ENCODE measurements around the gene HSPB8. TPM values are rescaled to one million over a fixed set of nuclear protein-coding genes. Genes with fewer than 3 reads are reported as not detected.

Gene HSPB8
- total and polyA plus RNA-seq, 2 of the 4 experiments (the other 2 are of a cell fraction) = 12.9 to 25.8 TPM

- ATAC-seq (ENCODE audit: low read depth) (no peak), DNase-seq (no peak)
- Histone ChIP-seq H3K27me3 (ENCODE audit: control insufficient read depth, insufficient read depth, low read length) (no peaks in the 10 kb centered on the region), H3K4me3 (ENCODE audit: insufficient read depth, low read depth, low read length) (no peak overlapping the region), H3K18ac (ENCODE audit: low read depth, low read length) (no peak overlapping the region), H2BK20ac (ENCODE audit: low read depth, low read length) (no peak overlapping the region), H4K5ac (ENCODE audit: low read depth, low read length) (no peak overlapping the region), H4K91ac (ENCODE audit: insufficient read depth, low read depth, low read length) (no peak overlapping the region), H3K56ac (ENCODE audit: extremely low read depth, insufficient read depth, low read length) (no peak overlapping the region), H3K27ac (ENCODE audit: insufficient read depth, low read length) (no peak overlapping the region), H2AK9ac (replicated peaks; ENCODE audit: low read depth, low read length, poor library complexity) (no peak overlapping the region), H3K79me1 (ENCODE audit: low read depth in 1 of 2, low read length in 2 of 2) (no peaks in the 10 kb centered on the region), H3K9ac (ENCODE audit: low read depth, low read length) (no peak overlapping the region), H3K9me1 (ENCODE audit: insufficient read depth, low read length) (no peaks in the 10 kb centered on the region), H3K4ac (ENCODE audit: low read depth, low read length) (no peak overlapping the region), H3K4me2 (ENCODE audit: low read depth, low read length) (no peak overlapping the region), H3K9me3 (ENCODE audit: control insufficient read depth, insufficient read depth, low read length) (peaks cover 1% of the 10 kb centered on the region; the same call in 1 of the 2 replicates), H3K36me3 (ENCODE audit: control insufficient read depth, insufficient read depth, low read length) (no peaks in the 10 kb centered on the region), H3K14ac (replicated peaks; ENCODE audit: low read depth, low read length) (no peak overlapping the region), H4K20me1 (ENCODE audit: insufficient read depth, low read length) (no peaks in the 10 kb centered on the region), H2AFZ (replicated peaks; ENCODE audit: low read length, poor library complexity) (no peak overlapping the region), H2BK120ac (ENCODE audit: low read depth, low read length) (no peak overlapping the region), H2AK5ac (ENCODE audit: low read depth, low read length) (no peak overlapping the region), H3K23ac (ENCODE audit: low read depth, low read length) (no peak overlapping the region), H4K8ac (ENCODE audit: low read depth in 2 of 2, low read length in 2 of 2) (no peak overlapping the region), H2BK5ac (ENCODE audit: low read depth, low read length, poor library complexity, severe bottlenecking) (no peak overlapping the region), H3K4me1 (ENCODE audit: control insufficient read depth, insufficient read depth, low read length) (no peaks in the 10 kb centered on the region), H2BK15ac (ENCODE audit: low read depth, low read length) (no peak overlapping the region)
- CTCF ChIA-PET = no interaction called here
- POLR2A ChIA-PET (ENCODE audit: unreplicated experiment) = no interaction called here
- BruUV-seq (replicated peaks) = no TSS peak
- 77% methylated on average over 4 of the region's 9 CpGs; no CpG with 5 or more reads in 1 of the 2 experiments for WGBS, 2 experiments (ENCODE audit: extremely low coverage in 2 of 2, insufficient read length in 1 of 2)
- TF ChIP-seq CHD1 (IDR thresholded peaks at IDR 0.05; ENCODE audit: low read depth, low read length) (no peak), FOS (IDR thresholded peaks at IDR 0.05; ENCODE audit: low read depth, low read length) (no peak)
- TF ChIP-seq, protein P1, sequence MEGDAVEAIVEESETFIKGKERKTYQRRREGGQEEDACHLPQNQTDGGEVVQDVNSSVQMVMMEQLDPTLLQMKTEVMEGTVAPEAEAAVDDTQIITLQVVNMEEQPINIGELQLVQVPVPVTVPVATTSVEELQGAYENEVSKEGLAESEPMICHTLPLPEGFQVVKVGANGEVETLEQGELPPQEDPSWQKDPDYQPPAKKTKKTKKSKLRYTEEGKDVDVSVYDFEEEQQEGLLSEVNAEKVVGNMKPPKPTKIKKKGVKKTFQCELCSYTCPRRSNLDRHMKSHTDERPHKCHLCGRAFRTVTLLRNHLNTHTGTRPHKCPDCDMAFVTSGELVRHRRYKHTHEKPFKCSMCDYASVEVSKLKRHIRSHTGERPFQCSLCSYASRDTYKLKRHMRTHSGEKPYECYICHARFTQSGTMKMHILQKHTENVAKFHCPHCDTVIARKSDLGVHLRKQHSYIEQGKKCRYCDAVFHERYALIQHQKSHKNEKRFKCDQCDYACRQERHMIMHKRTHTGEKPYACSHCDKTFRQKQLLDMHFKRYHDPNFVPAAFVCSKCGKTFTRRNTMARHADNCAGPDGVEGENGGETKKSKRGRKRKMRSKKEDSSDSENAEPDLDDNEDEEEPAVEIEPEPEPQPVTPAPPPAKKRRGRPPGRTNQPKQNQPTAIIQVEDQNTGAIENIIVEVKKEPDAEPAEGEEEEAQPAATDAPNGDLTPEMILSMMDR (conservative IDR thresholded peaks at IDR 0.05; ENCODE audit: low read depth, low read length) = no peak
- intact Hi-C loops (cut with micrococcal nuclease) (no loop called here), in situ Hi-C loops (cut with MboI; ENCODE audit: low sequenced_read_pairs) (no loop called here), dilution Hi-C loops (cut with HindIII; ENCODE audit: low sequenced_read_pairs, unreplicated experiment) (no loop called here)
Observed at GRCh38 chr12:119241580-119242169, 62.9 kb downstream of the HSPB8 start.

Other genes starting within 250 kb of the HSPB8 start
- gene SRRM4, start 197.4 kb upstream of the HSPB8 start, total RNA-seq (2012; rRNA removed) = not detected in 2 replicates
- not detected in 2 replicates for gene SRRM4, start 197.4 kb upstream of the HSPB8 start, polyA plus RNA-seq (2012; rRNA removed)
- gene CCDC60, start 155.8 kb downstream of the HSPB8 start, total RNA-seq (2012; rRNA removed) = not detected in 2 replicates
- not detected in 2 replicates for gene CCDC60, start 155.8 kb downstream of the HSPB8 start, polyA plus RNA-seq (2012; rRNA removed)

Data from IMR-90 (cell line).